Right lung (tissue), 5 donors: ENCODE data around the gene SCRG1. TPM values are rescaled to one million over a fixed set of nuclear protein-coding genes. Genes with fewer than 3 reads are reported as not detected.

Experiments
- DNase-seq, 2 donors: peaks; one replicate each; pipeline ENCODE4 v3.0.0-alpha.2; 2013
- polyA plus RNA-seq, 5 donors: library from polyadenylated mRNA; unstranded; fragments of 120-200 nt; gene quantifications; one replicate each; pipeline versions ENCODE4 v1.2.1 to v1.2.3, GENCODE V29; 2013; ENCODE audit warnings: inconsistent platforms in 1 of 5, low replicate concordance in 1 of 5; ENCODE audit not compliant: insufficient read length in 5 of 5, insufficient read depth in 1 of 5

SCRG1 gene
- polyA plus RNA-seq, 5 donors, result 0.22 to 0.68 (median 0.55) TPM

- no peak for DNase-seq
Observed at GRCh38 chr4:173365359-173365996, 33.4 kb downstream of the SCRG1 start.

- no peak for DNase-seq
Observed at GRCh38 chr4:173362666-173363065, 36.2 kb downstream of the SCRG1 start.

GRCh38 chr4:173360587-173361221, 38.2 kb downstream of the SCRG1 start:
- DNase-seq, result no peak

- no peak for DNase-seq
Observed at GRCh38 chr4:173357939-173358338, 41.0 kb downstream of the SCRG1 start.

GRCh38 chr4:173347467-173347866, 51.4 kb downstream of the SCRG1 start:
- DNase-seq, result no peak

GRCh38 chr4:173346074-173346473, 52.8 kb downstream of the SCRG1 start:
- no peak for DNase-seq

GRCh38 chr4:173345648-173346047, 53.3 kb downstream of the SCRG1 start:
- no peak for DNase-seq

GRCh38 chr4:173343832-173344397, 55.0 kb downstream of the SCRG1 start:
- no peak for DNase-seq

GRCh38 chr4:173337463-173337862, 61.5 kb downstream of the SCRG1 start:
- no peak for DNase-seq

- peak; percentile 73 to 81 for DNase-seq
Observed at GRCh38 chr4:173334891-173335752, 63.8 kb downstream of the SCRG1 start.

Other genes starting within 250 kb of the SCRG1 start
- gene GALNT7, start 230.3 kb downstream of the SCRG1 start, polyA plus RNA-seq, result 10 to 100 TPM; 27.8 to 47.1 (median 37.0) TPM
- 100 to 1,000 TPM; 253 to 598 (median 386) TPM for gene HMGB2, start 64.8 kb downstream of the SCRG1 start, polyA plus RNA-seq
- 10 to 100 TPM; 16.0 to 21.6 (median 19.5) TPM for gene SAP30, start 28.2 kb downstream of the SCRG1 start, polyA plus RNA-seq
- under 1 TPM; 0.21 to 0.76 (median 0.44) TPM for gene HAND2, start 131.1 kb upstream of the SCRG1 start, polyA plus RNA-seq